Transverse colon (tissue), 3 donors: Measurements from ENCODE around the gene PIK3CG.

ENCODE experiments used
- CTCF ChIP-seq, 5 experiments: fragments of 200-600 bp in 3 of 5; fragments of 450-650 bp in 2 of 5; sonication (generic) in 3 of 5; IDR thresholded peaks; 1 replicate in 2 of 5; 2 replicates in 3 of 5; pipeline ENCODE4 v1.5.1; 2016 to 2017; ENCODE audit warnings: antibody characterized with exemption in 5 of 5, inconsistent platforms in 3 of 5, mild to moderate bottlenecking in 2 of 5, moderate library complexity in 1 of 5
- POLR2A ChIP-seq: fragments of 450-650 bp; IDR thresholded peaks from one replicate; pipeline ENCODE4 v1.6.1; 2016; ENCODE audit warnings: antibody characterized with exemption, mild to moderate bottlenecking, moderate library complexity

GRCh38 chr7:106853250-106853908, 11.7 kb upstream of the PIK3CG start:
- no peak for TF ChIP-seq CTCF (IDR thresholded peaks at IDR 0.05)
- no peak for TF ChIP-seq POLR2A
